ENCODE data around the gene EMILIN2. TPM values are rescaled to one million over a fixed set of nuclear protein-coding genes. Genes with fewer than 3 reads are reported as not detected.

Gene EMILIN2
- total and polyA plus RNA-seq, 2 of the 13 experiments (the other 11 are each of a cell fraction or from before 2014, with no cell fraction given) = 7.6 to 8.2 TPM

DNA sequence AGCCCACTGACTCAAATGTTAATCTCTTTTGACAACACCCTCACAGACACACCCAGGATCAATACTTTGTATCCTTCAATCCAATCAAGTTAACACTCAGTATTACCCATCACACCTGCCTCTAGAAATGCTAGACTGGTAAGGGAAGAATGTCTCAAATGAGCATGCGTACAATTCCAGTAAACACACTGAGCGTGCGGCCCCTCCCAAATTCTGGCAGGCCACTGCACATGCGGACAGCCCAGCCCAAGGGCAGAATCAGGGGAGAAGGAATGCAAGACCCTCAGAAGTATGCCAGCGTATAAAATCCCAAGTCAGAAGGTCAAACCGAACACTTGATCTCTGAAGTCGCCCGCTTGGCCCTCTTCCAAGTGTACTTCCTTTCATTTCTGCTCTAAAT is 7.6 kb upstream of the EMILIN2 start:
- in situ Hi-C loops (cut with HindIII; ENCODE audit: extremely low pct_ligation_motif_present, low pct_unique_long_range_greater_than_20kb) = no loop called here
- Histone ChIP-seq H4K20me1 (ENCODE audit: insufficient read depth, low read length) (no peaks in the 10 kb centered on the region), H2AFZ (ENCODE audit: low read length) (no peak overlapping the region), H3K4me2 (ENCODE audit: low read depth, low read length) (no peak overlapping the region), H3K79me2 (ENCODE audit: insufficient read depth, low read length) (no peaks in the 10 kb centered on the region), H3K27ac (ENCODE audit: extremely low read length, insufficient read depth, low read length) (no peak overlapping the region), H3K27me3 (ENCODE audit: control insufficient read depth in 1 of 2, insufficient read depth in 2 of 2, low read length in 2 of 2) (peaks cover 0 to 13% of the 10 kb centered on the region in 2 experiments; a peak in 2 of 5 replicates), H3K9ac (ENCODE audit: insufficient read depth, low read depth, low read length) (no peak overlapping the region), H3K4me1 (ENCODE audit: insufficient read depth, low read length) (peaks cover 9% of the 10 kb centered on the region; the same call in 1 of the 2 replicates), H3K4me3 (replicated peaks in 1 of 3; ENCODE audit: insufficient read depth in 1 of 3, low read depth in 2 of 3, low read length in 3 of 3) (no peak overlapping the region), H3K36me3 (replicated peaks in 1 of 2; ENCODE audit: control insufficient read depth in 1 of 2, insufficient read depth in 2 of 2, low read length in 2 of 2) (no peaks in the 10 kb centered on the region), H3K9me3 (ENCODE audit: low read length) (no peaks in the 10 kb centered on the region)
- POLR2A ChIA-PET = no interaction called here
- CTCF ChIA-PET (ENCODE audit: low intra/inter-chr PET ratio, low total read pairs) = no interaction called here
- 84% methylated on average over 8 of the region's 8 CpGs for WGBS (ENCODE audit: low lambda C conversion rate)
- ATAC-seq = no peak
- FAIRE-seq = no peak
- intact Hi-C loops (cut with micrococcal nuclease; ENCODE audit: unreplicated experiment) = no loop called here
- TF ChIP-seq, protein P1, sequence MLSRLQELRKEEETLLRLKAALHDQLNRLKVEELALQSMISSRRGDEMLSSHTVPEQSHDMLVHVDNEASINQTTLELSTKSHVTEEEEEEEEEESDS (CRISPR knock-in tag; IDR thresholded peaks at IDR 0.05; ENCODE audit: borderline replicate concordance) = no peak
- no TSS peak for BruUV-seq (replicated peaks)
- no peak for DNase-seq (ENCODE audit: low spot score)

DNA sequence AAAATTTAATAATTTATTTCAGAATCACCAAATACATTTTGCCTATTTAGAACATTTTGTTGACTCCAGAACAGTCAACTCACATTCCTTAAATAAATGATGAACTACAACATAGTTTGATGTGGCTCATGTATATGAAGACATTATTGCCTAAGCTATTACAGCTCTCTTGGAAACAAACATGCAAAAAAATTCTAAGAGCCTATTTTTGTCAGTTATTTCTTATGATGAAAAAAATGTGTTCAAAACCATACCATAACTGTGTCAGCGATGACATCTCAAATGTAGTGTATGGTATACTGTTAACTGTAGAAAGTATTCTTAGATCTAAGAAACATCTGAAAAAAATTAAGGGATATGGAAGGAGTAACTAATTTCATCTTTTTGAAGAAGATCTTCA is 6.3 kb upstream of the EMILIN2 start:
- H3K4me2 ChIP-seq (ENCODE audit: low read depth, low read length) = no peak overlapping the region
- no peak overlapping the region for H3K9ac ChIP-seq (ENCODE audit: insufficient read depth, low read depth, low read length)
- H3K27me3 ChIP-seq (ENCODE audit: control insufficient read depth in 1 of 2, insufficient read depth in 2 of 2, low read length in 2 of 2) = peaks cover 0 to 20% of the 10 kb centered on the region in 2 experiments; a peak in 3 of 5 replicates
- H3K36me3 ChIP-seq (replicated peaks in 1 of 2; ENCODE audit: control insufficient read depth in 1 of 2, insufficient read depth in 2 of 2, low read length in 2 of 2) = no peaks in the 10 kb centered on the region
- WGBS (ENCODE audit: low lambda C conversion rate) = 62% methylated on average over 1 of the region's 1 CpG
- ChIA-PET CTCF (ENCODE audit: low intra/inter-chr PET ratio, low total read pairs) (no interaction called here), POLR2A (no interaction called here)
- H3K79me2 ChIP-seq (ENCODE audit: insufficient read depth, low read length) = no peaks in the 10 kb centered on the region
- peaks cover 9% of the 10 kb centered on the region; the same call in 1 of the 2 replicates for H3K4me1 ChIP-seq (ENCODE audit: insufficient read depth, low read length)
- FAIRE-seq (no peak), DNase-seq (ENCODE audit: low spot score) (no peak), ATAC-seq (no peak)
- intact Hi-C loops (cut with micrococcal nuclease; ENCODE audit: unreplicated experiment) (no loop called here), in situ Hi-C loops (cut with HindIII; ENCODE audit: extremely low pct_ligation_motif_present, low pct_unique_long_range_greater_than_20kb) (no loop called here)
- no peak overlapping the region for H3K4me3 ChIP-seq (replicated peaks in 1 of 3; ENCODE audit: insufficient read depth in 1 of 3, low read depth in 2 of 3, low read length in 3 of 3)
- no peaks in the 10 kb centered on the region for H3K9me3 ChIP-seq (ENCODE audit: low read length)
- no peak overlapping the region for H2AFZ ChIP-seq (ENCODE audit: low read length)
- H3K27ac ChIP-seq (ENCODE audit: extremely low read length, insufficient read depth, low read length) = no peak overlapping the region
- no TSS peak for BruUV-seq (replicated peaks)
- H4K20me1 ChIP-seq (ENCODE audit: insufficient read depth, low read length) = no peaks in the 10 kb centered on the region
- TF ChIP-seq, protein P2, sequence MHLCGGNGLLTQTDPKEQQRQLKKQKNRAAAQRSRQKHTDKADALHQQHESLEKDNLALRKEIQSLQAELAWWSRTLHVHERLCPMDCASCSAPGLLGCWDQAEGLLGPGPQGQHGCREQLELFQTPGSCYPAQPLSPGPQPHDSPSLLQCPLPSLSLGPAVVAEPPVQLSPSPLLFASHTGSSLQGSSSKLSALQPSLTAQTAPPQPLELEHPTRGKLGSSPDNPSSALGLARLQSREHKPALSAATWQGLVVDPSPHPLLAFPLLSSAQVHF (CRISPR knock-in tag; IDR thresholded peaks at IDR 0.05) = no peak
- TF ChIP-seq ZNF570 (CRISPR knock-in tag; IDR thresholded peaks at IDR 0.05; ENCODE audit: borderline replicate concordance) (no peak), ZNF746 (CRISPR knock-in tag; IDR thresholded peaks at IDR 0.05) (no peak), PHF5A (CRISPR knock-in tag; IDR thresholded peaks at IDR 0.05; ENCODE audit: low read depth, unreplicated experiment) (no peak), GZF1 (CRISPR knock-in tag; IDR thresholded peaks at IDR 0.05) (no peak), NR1H2 (CRISPR knock-in tag; IDR thresholded peaks at IDR 0.05; ENCODE audit: borderline replicate concordance, low read depth) (no peak), ZNF558 (CRISPR knock-in tag; IDR thresholded peaks at IDR 0.05; ENCODE audit: borderline replicate concordance) (no peak)
- TF ChIP-seq, protein P3, sequence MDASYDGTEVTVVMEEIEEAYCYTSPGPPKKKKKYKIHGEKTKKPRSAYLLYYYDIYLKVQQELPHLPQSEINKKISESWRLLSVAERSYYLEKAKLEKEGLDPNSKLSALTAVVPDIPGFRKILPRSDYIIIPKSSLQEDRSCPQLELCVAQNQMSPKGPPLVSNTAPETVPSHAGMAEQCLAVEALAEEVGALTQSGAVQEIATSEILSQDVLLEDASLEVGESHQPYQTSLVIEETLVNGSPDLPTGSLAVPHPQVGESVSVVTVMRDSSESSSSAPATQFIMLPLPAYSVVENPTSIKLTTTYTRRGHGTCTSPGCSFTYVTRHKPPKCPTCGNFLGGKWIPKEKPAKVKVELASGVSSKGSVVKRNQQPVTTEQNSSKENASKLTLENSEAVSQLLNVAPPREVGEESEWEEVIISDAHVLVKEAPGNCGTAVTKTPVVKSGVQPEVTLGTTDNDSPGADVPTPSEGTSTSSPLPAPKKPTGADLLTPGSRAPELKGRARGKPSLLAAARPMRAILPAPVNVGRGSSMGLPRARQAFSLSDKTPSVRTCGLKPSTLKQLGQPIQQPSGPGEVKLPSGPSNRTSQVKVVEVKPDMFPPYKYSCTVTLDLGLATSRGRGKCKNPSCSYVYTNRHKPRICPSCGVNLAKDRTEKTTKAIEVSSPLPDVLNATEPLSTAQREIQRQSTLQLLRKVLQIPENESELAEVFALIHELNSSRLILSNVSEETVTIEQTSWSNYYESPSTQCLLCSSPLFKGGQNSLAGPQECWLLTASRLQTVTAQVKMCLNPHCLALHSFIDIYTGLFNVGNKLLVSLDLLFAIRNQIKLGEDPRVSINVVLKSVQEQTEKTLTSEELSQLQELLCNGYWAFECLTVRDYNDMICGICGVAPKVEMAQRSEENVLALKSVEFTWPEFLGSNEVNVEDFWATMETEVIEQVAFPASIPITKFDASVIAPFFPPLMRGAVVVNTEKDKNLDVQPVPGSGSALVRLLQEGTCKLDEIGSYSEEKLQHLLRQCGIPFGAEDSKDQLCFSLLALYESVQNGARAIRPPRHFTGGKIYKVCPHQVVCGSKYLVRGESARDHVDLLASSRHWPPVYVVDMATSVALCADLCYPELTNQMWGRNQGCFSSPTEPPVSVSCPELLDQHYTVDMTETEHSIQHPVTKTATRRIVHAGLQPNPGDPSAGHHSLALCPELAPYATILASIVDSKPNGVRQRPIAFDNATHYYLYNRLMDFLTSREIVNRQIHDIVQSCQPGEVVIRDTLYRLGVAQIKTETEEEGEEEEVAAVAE (CRISPR knock-in tag; IDR thresholded peaks at IDR 0.05; ENCODE audit: borderline replicate concordance) = no peak
- TF ChIP-seq, protein P4, sequence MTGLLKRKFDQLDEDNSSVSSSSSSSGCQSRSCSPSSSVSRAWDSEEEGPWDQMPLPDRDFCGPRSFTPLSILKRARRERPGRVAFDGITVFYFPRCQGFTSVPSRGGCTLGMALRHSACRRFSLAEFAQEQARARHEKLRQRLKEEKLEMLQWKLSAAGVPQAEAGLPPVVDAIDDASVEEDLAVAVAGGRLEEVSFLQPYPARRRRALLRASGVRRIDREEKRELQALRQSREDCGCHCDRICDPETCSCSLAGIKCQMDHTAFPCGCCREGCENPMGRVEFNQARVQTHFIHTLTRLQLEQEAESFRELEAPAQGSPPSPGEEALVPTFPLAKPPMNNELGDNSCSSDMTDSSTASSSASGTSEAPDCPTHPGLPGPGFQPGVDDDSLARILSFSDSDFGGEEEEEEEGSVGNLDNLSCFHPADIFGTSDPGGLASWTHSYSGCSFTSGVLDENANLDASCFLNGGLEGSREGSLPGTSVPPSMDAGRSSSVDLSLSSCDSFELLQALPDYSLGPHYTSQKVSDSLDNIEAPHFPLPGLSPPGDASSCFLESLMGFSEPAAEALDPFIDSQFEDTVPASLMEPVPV (CRISPR knock-in tag; IDR thresholded peaks at IDR 0.05) = no peak

Data from HepG2 (cell line).